GM23338 (cell line): ENCODE data around the gene GOLGA2. TPM values are rescaled to one million over a fixed set of nuclear protein-coding genes. Genes with fewer than 3 reads are reported as not detected.

Source experiments
- ATAC-seq: fragments of 200-7000 bp; cut with Tn5 transposase; 3 replicates; pipeline ENCODE4 v1.9.1; 2020
- DNase-seq: peaks from one replicate; pipeline ENCODE4 v3.0.0-alpha.2; 2015; ENCODE audit warnings: low spot score
- H2AFZ ChIP-seq: fragments of 200-600 bp; sonication (generic); 2 replicates; pipeline ENCODE4 v1.8.0; 2016; ENCODE audit warnings: antibody characterized with exemption, mild to moderate bottlenecking, moderate library complexity
- H3F3A ChIP-seq: fragments of 200-600 bp; sonication (generic); replicated peaks from 2 replicates; pipeline ENCODE4 v1.8.0; 2017; ENCODE audit warnings: antibody characterized with exemption, mixed run types, low read depth
- H3K27ac ChIP-seq: fragments of 200-600 bp; sonication (generic); 2 replicates; pipeline ENCODE4 v1.6.1; 2016; ENCODE audit warnings: low read depth
- H3K27me3 ChIP-seq: fragments of 200-600 bp; sonication (generic); 2 replicates; pipeline ENCODE4 v1.8.0; 2016; ENCODE audit warnings: mild to moderate bottlenecking, mixed run types, moderate library complexity; ENCODE audit not compliant: insufficient read depth
- H3K36me3 ChIP-seq: fragments of 200-600 bp; sonication (generic); 2 replicates; pipeline ENCODE4 v1.8.0; 2016; ENCODE audit warnings: mild to moderate bottlenecking; ENCODE audit not compliant: insufficient read depth
- H3K4me1 ChIP-seq: fragments of 200-600 bp; sonication (generic); 2 replicates; pipeline ENCODE4 v1.8.0; 2016; ENCODE audit warnings: mild to moderate bottlenecking, moderate library complexity; ENCODE audit not compliant: insufficient read depth
- H3K4me2 ChIP-seq: fragments of 200-600 bp; sonication (generic); 2 replicates; pipeline ENCODE4 v1.7.1; 2017; ENCODE audit warnings: mixed run types
- H3K4me3 ChIP-seq: fragments of 200-600 bp; sonication (generic); 2 replicates; pipeline ENCODE4 v1.6.1; 2016; ENCODE audit warnings: mixed run types
- H3K79me2 ChIP-seq: fragments of 200-600 bp; sonication (generic); replicated peaks from 2 replicates; pipeline ENCODE4 v1.8.0; 2017; ENCODE audit warnings: mild to moderate bottlenecking; ENCODE audit not compliant: insufficient read depth
- H3K9me2 ChIP-seq: fragments of 200-600 bp; sonication (generic); 2 replicates; pipeline ENCODE4 v1.8.0; 2017; ENCODE audit not compliant: insufficient read depth
- H4K20me1 ChIP-seq: fragments of 200-600 bp; sonication (generic); replicated peaks from 2 replicates; pipeline ENCODE4 v1.8.0; 2017; ENCODE audit warnings: mild to moderate bottlenecking; ENCODE audit not compliant: insufficient read depth
- H3K27ac Mint-ChIP-seq: 2 replicates; pipeline ENCODE4 v1.8.0; 2020; ENCODE audit warnings: inconsistent platforms, mild to moderate bottlenecking, moderate library complexity, mixed read lengths
- H3K27me3 Mint-ChIP-seq: 3 replicates; pipeline ENCODE4 v1.8.0; 2022; ENCODE audit warnings: low read depth, mild to moderate bottlenecking, moderate library complexity, mixed read lengths, inconsistent platforms; ENCODE audit not compliant: insufficient read depth, poor library complexity
- H3K36me3 Mint-ChIP-seq: 3 replicates; pipeline ENCODE4 v1.8.0; 2021; ENCODE audit warnings: low read depth, mild to moderate bottlenecking, inconsistent platforms, moderate library complexity, mixed read lengths
- H3K4me1 Mint-ChIP-seq: 3 replicates; pipeline ENCODE4 v1.8.0; 2020; ENCODE audit warnings: mild to moderate bottlenecking, inconsistent platforms, mixed read lengths
- H3K4me3 Mint-ChIP-seq: 3 replicates; pipeline ENCODE4 v1.8.0; 2021; ENCODE audit warnings: moderate library complexity, mild to moderate bottlenecking, inconsistent platforms, mixed read lengths
- H3K9me3 Mint-ChIP-seq: 3 replicates; pipeline ENCODE4 v1.8.0; 2020; ENCODE audit warnings: moderate library complexity, mild to moderate bottlenecking, inconsistent platforms, mixed read lengths
- EZH2 ChIP-seq: fragments of 200-600 bp; sonication (generic); IDR thresholded peaks from one replicate; pipeline ENCODE4 v1.8.0; 2017; ENCODE audit warnings: antibody characterized with exemption, mild to moderate bottlenecking, low read depth; ENCODE audit not compliant: unreplicated experiment
- EZH2phosphoT487 ChIP-seq: fragments of 200-600 bp; sonication (generic); IDR thresholded peaks from one replicate; pipeline ENCODE4 v1.8.1; 2018; ENCODE audit warnings: antibody characterized with exemption; ENCODE audit not compliant: unreplicated experiment
- POLR2AphosphoS5 ChIP-seq: IDR thresholded peaks from 2 replicates; pipeline ENCODE4 v1.6.1; 2016; ENCODE audit warnings: antibody characterized with exemption, low read depth
- ZNF331 ChIP-seq: fragments of 250-450 bp; sonication (Bioruptor Pico); IDR thresholded peaks from 2 replicates; pipeline ENCODE4 v1.5.0; 2020; ENCODE audit warnings: low read depth, mild to moderate bottlenecking, moderate library complexity
- polyA plus RNA-seq: library from polyadenylated mRNA; unstranded; fragments of >200 nt; fragmentation: Nextera tagmentation; extraction: Ambion mirVana; gene quantifications from 2 replicates; pipeline ENCODE4 v1.2.1, GENCODE V29; 2016
- total RNA-seq: library from RNA; depleted of rRNA; stranded (reverse); fragments of >200 nt; shearing (Covaris generic); gene quantifications from 2 replicates; pipeline ENCODE4 v1.2.3, GENCODE V29; 2014
- TF ChIP-seq, protein P1 (sequence below): fragments of 250-450 bp; sonication (Bioruptor Pico); IDR thresholded peaks from 2 replicates; pipeline ENCODE4 v1.5.0; 2020; ENCODE audit warnings: mild to moderate bottlenecking, moderate library complexity
- TF ChIP-seq, protein P2 (sequence below), 2 experiments: fragments of 200-600 bp in 1 of 2; sonication (generic) in 1 of 2; conservative IDR thresholded peaks; 2 replicates each; pipeline versions ENCODE4 v1.5.1 to v1.6.1; 2016 to 2017; ENCODE audit warnings: antibody characterized with exemption in 2 of 2, low read depth in 2 of 2, mild to moderate bottlenecking in 2 of 2, moderate library complexity in 1 of 2
- TF ChIP-seq, protein P3 (sequence below): IDR thresholded peaks from one replicate; pipeline ENCODE4 v1.6.1; 2018; ENCODE audit warnings: antibody characterized with exemption; ENCODE audit not compliant: unreplicated experiment

The GOLGA2 gene
- total and polyA plus RNA-seq, 2 experiments from 2014 or later: 32.6 to 48.4 TPM

DNA sequence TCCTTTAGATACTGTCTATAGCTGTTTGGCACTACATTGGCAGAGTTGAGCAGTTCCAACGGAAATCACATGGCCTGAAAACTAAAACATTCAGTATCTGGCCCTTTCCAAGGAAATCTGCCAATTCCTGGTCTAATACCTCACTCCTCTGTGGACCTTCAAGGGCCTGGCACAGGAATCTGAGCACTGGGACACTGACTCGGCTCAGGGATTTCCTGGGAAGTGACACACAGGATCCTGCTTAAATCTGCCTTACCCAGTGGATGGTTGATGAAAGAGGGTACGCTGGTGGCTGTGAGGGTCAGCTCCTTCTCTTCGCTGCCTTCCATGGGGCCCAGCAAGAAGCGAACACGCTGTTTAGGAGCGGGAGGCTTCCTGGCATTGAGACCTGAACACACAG is 45.5 kb upstream of the GOLGA2 start (continued):
- TF ChIP-seq, protein P1, sequence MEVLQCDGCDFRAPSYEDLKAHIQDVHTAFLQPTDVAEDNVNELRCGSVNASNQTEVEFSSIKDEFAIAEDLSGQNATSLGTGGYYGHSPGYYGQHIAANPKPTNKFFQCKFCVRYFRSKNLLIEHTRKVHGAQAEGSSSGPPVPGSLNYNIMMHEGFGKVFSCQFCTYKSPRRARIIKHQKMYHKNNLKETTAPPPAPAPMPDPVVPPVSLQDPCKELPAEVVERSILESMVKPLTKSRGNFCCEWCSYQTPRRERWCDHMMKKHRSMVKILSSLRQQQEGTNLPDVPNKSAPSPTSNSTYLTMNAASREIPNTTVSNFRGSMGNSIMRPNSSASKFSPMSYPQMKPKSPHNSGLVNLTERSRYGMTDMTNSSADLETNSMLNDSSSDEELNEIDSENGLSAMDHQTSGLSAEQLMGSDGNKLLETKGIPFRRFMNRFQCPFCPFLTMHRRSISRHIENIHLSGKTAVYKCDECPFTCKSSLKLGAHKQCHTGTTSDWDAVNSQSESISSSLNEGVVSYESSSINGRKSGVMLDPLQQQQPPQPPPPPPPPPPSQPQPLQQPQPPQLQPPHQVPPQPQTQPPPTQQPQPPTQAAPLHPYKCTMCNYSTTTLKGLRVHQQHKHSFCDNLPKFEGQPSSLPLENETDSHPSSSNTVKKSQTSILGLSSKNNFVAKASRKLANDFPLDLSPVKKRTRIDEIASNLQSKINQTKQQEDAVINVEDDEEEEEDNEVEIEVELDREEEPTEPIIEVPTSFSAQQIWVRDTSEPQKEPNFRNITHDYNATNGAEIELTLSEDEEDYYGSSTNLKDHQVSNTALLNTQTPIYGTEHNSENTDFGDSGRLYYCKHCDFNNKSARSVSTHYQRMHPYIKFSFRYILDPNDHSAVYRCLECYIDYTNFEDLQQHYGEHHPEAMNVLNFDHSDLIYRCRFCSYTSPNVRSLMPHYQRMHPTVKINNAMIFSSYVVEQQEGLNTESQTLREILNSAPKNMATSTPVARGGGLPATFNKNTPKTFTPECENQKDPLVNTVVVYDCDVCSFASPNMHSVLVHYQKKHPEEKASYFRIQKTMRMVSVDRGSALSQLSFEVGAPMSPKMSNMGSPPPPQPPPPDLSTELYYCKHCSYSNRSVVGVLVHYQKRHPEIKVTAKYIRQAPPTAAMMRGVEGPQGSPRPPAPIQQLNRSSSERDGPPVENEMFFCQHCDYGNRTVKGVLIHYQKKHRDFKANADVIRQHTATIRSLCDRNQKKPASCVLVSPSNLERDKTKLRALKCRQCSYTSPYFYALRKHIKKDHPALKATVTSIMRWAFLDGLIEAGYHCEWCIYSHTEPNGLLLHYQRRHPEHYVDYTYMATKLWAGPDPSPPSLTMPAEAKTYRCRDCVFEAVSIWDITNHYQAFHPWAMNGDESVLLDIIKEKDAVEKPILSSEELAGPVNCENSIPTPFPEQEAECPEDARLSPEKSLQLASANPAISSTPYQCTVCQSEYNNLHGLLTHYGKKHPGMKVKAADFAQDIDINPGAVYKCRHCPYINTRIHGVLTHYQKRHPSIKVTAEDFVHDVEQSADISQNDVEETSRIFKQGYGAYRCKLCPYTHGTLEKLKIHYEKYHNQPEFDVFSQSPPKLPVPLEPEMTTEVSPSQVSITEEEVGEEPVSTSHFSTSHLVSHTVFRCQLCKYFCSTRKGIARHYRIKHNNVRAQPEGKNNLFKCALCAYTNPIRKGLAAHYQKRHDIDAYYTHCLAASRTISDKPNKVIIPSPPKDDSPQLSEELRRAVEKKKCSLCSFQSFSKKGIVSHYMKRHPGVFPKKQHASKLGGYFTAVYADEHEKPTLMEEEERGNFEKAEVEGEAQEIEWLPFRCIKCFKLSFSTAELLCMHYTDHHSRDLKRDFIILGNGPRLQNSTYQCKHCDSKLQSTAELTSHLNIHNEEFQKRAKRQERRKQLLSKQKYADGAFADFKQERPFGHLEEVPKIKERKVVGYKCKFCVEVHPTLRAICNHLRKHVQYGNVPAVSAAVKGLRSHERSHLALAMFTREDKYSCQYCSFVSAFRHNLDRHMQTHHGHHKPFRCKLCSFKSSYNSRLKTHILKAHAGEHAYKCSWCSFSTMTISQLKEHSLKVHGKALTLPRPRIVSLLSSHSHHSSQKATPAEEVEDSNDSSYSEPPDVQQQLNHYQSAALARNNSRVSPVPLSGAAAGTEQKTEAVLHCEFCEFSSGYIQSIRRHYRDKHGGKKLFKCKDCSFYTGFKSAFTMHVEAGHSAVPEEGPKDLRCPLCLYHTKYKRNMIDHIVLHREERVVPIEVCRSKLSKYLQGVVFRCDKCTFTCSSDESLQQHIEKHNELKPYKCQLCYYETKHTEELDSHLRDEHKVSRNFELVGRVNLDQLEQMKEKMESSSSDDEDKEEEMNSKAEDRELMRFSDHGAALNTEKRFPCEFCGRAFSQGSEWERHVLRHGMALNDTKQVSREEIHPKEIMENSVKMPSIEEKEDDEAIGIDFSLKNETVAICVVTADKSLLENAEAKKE (CRISPR knock-in tag): no peak
- TF ChIP-seq EZH2 (no peak), POLR2AphosphoS5 (no peak), ZNF331 (no peak), EZH2phosphoT487 (no peak)
- TF ChIP-seq, protein P2, sequence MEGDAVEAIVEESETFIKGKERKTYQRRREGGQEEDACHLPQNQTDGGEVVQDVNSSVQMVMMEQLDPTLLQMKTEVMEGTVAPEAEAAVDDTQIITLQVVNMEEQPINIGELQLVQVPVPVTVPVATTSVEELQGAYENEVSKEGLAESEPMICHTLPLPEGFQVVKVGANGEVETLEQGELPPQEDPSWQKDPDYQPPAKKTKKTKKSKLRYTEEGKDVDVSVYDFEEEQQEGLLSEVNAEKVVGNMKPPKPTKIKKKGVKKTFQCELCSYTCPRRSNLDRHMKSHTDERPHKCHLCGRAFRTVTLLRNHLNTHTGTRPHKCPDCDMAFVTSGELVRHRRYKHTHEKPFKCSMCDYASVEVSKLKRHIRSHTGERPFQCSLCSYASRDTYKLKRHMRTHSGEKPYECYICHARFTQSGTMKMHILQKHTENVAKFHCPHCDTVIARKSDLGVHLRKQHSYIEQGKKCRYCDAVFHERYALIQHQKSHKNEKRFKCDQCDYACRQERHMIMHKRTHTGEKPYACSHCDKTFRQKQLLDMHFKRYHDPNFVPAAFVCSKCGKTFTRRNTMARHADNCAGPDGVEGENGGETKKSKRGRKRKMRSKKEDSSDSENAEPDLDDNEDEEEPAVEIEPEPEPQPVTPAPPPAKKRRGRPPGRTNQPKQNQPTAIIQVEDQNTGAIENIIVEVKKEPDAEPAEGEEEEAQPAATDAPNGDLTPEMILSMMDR (conservative IDR thresholded peaks at IDR 0.05; ENCODE audit: low read depth in 2 of 2): no peak

DNA sequence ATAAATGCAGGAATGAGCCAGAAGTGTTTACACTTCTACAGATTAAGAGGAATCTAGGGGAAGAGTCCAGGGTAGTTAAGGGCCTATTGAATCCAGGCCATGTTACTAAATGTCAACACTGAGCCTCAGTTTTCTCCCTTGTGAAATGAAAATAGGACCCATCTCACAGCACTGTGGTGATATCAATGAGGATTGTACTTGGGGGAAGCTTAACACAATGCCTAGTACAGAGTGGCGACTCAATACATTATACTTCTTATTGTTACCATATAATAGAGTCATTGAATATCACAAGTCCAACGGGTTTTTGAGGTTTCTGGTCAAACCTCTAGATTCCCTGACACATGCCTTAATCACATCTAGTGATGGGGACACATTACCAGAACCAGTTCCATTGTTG is 41.8 kb upstream of the GOLGA2 start:
- Mint-ChIP-seq H3K4me3 (no peak overlapping the region), H3K27ac (no peak overlapping the region), H3K27me3 (peaks cover 14% of the 10 kb centered on the region), H3K36me3 (peaks cover 39% of the 10 kb centered on the region), H3K9me3 (no peaks in the 10 kb centered on the region), H3K4me1 (no peaks in the 10 kb centered on the region; the same call in 2 of the 3 replicates)
- peaks cover 6% of the 10 kb centered on the region for H3K36me3 ChIP-seq
- no peak for ATAC-seq
- no peak overlapping the region for H3K4me2 ChIP-seq
- no peaks in the 10 kb centered on the region; the same call in 1 of the 2 replicates for H3F3A ChIP-seq
- no peak for TF ChIP-seq EZH2phosphoT487
- TF ChIP-seq, protein P2 (conservative IDR thresholded peaks at IDR 0.05; ENCODE audit: low read depth in 2 of 2): no peak
- TF ChIP-seq, protein P3, sequence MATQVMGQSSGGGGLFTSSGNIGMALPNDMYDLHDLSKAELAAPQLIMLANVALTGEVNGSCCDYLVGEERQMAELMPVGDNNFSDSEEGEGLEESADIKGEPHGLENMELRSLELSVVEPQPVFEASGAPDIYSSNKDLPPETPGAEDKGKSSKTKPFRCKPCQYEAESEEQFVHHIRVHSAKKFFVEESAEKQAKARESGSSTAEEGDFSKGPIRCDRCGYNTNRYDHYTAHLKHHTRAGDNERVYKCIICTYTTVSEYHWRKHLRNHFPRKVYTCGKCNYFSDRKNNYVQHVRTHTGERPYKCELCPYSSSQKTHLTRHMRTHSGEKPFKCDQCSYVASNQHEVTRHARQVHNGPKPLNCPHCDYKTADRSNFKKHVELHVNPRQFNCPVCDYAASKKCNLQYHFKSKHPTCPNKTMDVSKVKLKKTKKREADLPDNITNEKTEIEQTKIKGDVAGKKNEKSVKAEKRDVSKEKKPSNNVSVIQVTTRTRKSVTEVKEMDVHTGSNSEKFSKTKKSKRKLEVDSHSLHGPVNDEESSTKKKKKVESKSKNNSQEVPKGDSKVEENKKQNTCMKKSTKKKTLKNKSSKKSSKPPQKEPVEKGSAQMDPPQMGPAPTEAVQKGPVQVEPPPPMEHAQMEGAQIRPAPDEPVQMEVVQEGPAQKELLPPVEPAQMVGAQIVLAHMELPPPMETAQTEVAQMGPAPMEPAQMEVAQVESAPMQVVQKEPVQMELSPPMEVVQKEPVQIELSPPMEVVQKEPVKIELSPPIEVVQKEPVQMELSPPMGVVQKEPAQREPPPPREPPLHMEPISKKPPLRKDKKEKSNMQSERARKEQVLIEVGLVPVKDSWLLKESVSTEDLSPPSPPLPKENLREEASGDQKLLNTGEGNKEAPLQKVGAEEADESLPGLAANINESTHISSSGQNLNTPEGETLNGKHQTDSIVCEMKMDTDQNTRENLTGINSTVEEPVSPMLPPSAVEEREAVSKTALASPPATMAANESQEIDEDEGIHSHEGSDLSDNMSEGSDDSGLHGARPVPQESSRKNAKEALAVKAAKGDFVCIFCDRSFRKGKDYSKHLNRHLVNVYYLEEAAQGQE: no peak
- no peak overlapping the region for H3K4me3 ChIP-seq
- H3K27me3 ChIP-seq: no peaks in the 10 kb centered on the region
- DNase-seq: no peak
- H4K20me1 ChIP-seq: no peaks in the 10 kb centered on the region; the same call in none of the 2 replicates
- no peak overlapping the region for H2AFZ ChIP-seq
- no peaks in the 10 kb centered on the region; the same call in 1 of the 2 replicates for H3K4me1 ChIP-seq
- no peaks in the 10 kb centered on the region for H3K9me2 ChIP-seq
- H3K79me2 ChIP-seq: peaks cover 10% of the 10 kb centered on the region
- no peak overlapping the region for H3K27ac ChIP-seq
